ENCODE data around the gene LCN9. TPM values are rescaled to one million over a fixed set of nuclear protein-coding genes. Genes with fewer than 3 reads are reported as not detected.

LCN9 gene
- total and polyA plus RNA-seq, 2 experiments from 2014 or later, result not detected

DNA sequence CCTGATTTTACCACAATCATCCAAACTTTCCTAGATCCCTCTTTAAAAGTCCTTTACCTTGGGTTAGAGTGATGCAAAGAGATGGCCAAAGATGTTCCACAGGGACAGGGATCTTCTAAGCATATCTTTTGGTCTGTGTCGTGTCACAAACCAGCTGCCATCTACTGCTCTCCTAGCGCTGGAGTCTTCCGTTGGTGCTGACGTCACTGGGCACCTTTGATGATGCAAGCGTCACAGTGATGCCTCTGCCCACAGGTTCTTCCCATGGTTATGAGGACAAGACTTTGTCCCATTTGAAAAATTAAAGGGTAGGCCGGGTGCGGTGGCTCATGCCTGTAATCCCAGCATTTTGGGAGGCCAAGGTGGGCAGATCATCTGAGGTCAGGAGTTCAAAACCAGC lies 22.1 kb upstream of the LCN9 start:
- peaks cover 53% of the 10 kb centered on the region for H3K36me3 Mint-ChIP-seq (ENCODE audit: low read depth)

DNA sequence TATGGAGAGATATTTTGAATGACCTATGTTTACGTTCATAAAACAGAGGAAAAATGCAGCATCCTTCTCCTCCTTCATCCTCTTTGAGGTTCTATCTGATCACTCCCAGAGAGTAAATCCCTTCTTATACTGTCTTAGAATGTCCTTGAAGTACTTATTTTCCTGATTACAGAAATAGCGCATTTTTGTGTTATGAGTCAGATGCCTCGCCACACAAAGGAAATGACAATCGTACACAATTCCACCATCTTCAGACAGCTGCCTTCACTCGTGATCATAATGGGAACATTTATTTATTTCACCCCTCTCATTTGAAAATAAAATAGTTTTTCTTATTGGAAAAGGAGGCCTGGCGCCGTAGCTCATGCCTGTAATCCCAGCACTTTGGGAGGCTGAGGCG lies 21.4 kb upstream of the LCN9 start:
- no peaks in the 10 kb centered on the region for H3F3A ChIP-seq (replicated peaks; ENCODE audit: low read depth)
- no peak for ATAC-seq
- H3K9me3 Mint-ChIP-seq, result peaks cover 89% of the 10 kb centered on the region
- no peak overlapping the region for H3K4me3 Mint-ChIP-seq
- peaks cover 55% of the 10 kb centered on the region for H3K36me3 Mint-ChIP-seq (ENCODE audit: low read depth)
- H3K4me1 ChIP-seq (ENCODE audit: insufficient read depth), result no peaks in the 10 kb centered on the region
- H3K4me3 ChIP-seq, result no peak overlapping the region
- no peaks in the 10 kb centered on the region for H3K27me3 ChIP-seq (ENCODE audit: insufficient read depth)
- H3K79me2 ChIP-seq (replicated peaks; ENCODE audit: insufficient read depth), result no peaks in the 10 kb centered on the region
- no peak for DNase-seq (ENCODE audit: low spot score)
- no peak overlapping the region for H3K27ac Mint-ChIP-seq
- H3K36me3 ChIP-seq (ENCODE audit: insufficient read depth), result no peaks in the 10 kb centered on the region
- peaks cover 3% of the 10 kb centered on the region for H3K27me3 Mint-ChIP-seq (ENCODE audit: insufficient read depth, low read depth, poor library complexity)
- H3K9me2 ChIP-seq (ENCODE audit: insufficient read depth), result peaks cover 7% of the 10 kb centered on the region; the same call in 1 of the 2 replicates
- no peak overlapping the region for H3K4me2 ChIP-seq
- no peaks in the 10 kb centered on the region for H4K20me1 ChIP-seq (replicated peaks; ENCODE audit: insufficient read depth)
- peaks cover 3% of the 10 kb centered on the region; the same call in 1 of the 3 replicates for H3K4me1 Mint-ChIP-seq
- H2AFZ ChIP-seq, result no peak overlapping the region
- H3K27ac ChIP-seq (ENCODE audit: low read depth), result no peak overlapping the region
- TF ChIP-seq, protein P1, sequence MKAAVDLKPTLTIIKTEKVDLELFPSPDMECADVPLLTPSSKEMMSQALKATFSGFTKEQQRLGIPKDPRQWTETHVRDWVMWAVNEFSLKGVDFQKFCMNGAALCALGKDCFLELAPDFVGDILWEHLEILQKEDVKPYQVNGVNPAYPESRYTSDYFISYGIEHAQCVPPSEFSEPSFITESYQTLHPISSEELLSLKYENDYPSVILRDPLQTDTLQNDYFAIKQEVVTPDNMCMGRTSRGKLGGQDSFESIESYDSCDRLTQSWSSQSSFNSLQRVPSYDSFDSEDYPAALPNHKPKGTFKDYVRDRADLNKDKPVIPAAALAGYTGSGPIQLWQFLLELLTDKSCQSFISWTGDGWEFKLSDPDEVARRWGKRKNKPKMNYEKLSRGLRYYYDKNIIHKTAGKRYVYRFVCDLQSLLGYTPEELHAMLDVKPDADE (IDR thresholded peaks at IDR 0.05), result no peak
- TF ChIP-seq ZNF114 (CRISPR knock-in tag; IDR thresholded peaks at IDR 0.05) (no peak), NANOG (IDR thresholded peaks at IDR 0.05; ENCODE audit: borderline replicate concordance) (no peak), POLR2AphosphoS5 (IDR thresholded peaks at IDR 0.05; ENCODE audit: low read depth) (no peak), JUNB (IDR thresholded peaks at IDR 0.05; ENCODE audit: unreplicated experiment) (no peak), EZH2phosphoT487 (IDR thresholded peaks at IDR 0.05; ENCODE audit: unreplicated experiment) (no peak), EZH2 (IDR thresholded peaks at IDR 0.05; ENCODE audit: low read depth, unreplicated experiment) (no peak)
- TF ChIP-seq, protein P2, sequence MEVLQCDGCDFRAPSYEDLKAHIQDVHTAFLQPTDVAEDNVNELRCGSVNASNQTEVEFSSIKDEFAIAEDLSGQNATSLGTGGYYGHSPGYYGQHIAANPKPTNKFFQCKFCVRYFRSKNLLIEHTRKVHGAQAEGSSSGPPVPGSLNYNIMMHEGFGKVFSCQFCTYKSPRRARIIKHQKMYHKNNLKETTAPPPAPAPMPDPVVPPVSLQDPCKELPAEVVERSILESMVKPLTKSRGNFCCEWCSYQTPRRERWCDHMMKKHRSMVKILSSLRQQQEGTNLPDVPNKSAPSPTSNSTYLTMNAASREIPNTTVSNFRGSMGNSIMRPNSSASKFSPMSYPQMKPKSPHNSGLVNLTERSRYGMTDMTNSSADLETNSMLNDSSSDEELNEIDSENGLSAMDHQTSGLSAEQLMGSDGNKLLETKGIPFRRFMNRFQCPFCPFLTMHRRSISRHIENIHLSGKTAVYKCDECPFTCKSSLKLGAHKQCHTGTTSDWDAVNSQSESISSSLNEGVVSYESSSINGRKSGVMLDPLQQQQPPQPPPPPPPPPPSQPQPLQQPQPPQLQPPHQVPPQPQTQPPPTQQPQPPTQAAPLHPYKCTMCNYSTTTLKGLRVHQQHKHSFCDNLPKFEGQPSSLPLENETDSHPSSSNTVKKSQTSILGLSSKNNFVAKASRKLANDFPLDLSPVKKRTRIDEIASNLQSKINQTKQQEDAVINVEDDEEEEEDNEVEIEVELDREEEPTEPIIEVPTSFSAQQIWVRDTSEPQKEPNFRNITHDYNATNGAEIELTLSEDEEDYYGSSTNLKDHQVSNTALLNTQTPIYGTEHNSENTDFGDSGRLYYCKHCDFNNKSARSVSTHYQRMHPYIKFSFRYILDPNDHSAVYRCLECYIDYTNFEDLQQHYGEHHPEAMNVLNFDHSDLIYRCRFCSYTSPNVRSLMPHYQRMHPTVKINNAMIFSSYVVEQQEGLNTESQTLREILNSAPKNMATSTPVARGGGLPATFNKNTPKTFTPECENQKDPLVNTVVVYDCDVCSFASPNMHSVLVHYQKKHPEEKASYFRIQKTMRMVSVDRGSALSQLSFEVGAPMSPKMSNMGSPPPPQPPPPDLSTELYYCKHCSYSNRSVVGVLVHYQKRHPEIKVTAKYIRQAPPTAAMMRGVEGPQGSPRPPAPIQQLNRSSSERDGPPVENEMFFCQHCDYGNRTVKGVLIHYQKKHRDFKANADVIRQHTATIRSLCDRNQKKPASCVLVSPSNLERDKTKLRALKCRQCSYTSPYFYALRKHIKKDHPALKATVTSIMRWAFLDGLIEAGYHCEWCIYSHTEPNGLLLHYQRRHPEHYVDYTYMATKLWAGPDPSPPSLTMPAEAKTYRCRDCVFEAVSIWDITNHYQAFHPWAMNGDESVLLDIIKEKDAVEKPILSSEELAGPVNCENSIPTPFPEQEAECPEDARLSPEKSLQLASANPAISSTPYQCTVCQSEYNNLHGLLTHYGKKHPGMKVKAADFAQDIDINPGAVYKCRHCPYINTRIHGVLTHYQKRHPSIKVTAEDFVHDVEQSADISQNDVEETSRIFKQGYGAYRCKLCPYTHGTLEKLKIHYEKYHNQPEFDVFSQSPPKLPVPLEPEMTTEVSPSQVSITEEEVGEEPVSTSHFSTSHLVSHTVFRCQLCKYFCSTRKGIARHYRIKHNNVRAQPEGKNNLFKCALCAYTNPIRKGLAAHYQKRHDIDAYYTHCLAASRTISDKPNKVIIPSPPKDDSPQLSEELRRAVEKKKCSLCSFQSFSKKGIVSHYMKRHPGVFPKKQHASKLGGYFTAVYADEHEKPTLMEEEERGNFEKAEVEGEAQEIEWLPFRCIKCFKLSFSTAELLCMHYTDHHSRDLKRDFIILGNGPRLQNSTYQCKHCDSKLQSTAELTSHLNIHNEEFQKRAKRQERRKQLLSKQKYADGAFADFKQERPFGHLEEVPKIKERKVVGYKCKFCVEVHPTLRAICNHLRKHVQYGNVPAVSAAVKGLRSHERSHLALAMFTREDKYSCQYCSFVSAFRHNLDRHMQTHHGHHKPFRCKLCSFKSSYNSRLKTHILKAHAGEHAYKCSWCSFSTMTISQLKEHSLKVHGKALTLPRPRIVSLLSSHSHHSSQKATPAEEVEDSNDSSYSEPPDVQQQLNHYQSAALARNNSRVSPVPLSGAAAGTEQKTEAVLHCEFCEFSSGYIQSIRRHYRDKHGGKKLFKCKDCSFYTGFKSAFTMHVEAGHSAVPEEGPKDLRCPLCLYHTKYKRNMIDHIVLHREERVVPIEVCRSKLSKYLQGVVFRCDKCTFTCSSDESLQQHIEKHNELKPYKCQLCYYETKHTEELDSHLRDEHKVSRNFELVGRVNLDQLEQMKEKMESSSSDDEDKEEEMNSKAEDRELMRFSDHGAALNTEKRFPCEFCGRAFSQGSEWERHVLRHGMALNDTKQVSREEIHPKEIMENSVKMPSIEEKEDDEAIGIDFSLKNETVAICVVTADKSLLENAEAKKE (CRISPR knock-in tag; IDR thresholded peaks at IDR 0.05), result no peak

More for the DNA sequence above, 22.1 kb upstream of the LCN9 start:
- Mint-ChIP-seq H3K4me3 (no peak overlapping the region), H3K4me1 (peaks cover 6% of the 10 kb centered on the region), H3K27ac (no peak overlapping the region), H3K27me3 (ENCODE audit: insufficient read depth, low read depth, poor library complexity) (peaks cover 5% of the 10 kb centered on the region), H3K9me3 (peaks cover 88% of the 10 kb centered on the region)
- H3K27ac ChIP-seq (ENCODE audit: low read depth), result no peak overlapping the region
- H2AFZ ChIP-seq, result no peak overlapping the region
- no peaks in the 10 kb centered on the region; the same call in 1 of the 2 replicates for H3K36me3 ChIP-seq (ENCODE audit: insufficient read depth)
- H3K4me2 ChIP-seq, result no peak overlapping the region
- no peak for ATAC-seq
- H3K27me3 ChIP-seq (ENCODE audit: insufficient read depth), result no peaks in the 10 kb centered on the region
- peaks cover 7% of the 10 kb centered on the region; the same call in 1 of the 2 replicates for H3K9me2 ChIP-seq (ENCODE audit: insufficient read depth)
- TF ChIP-seq NANOG (IDR thresholded peaks at IDR 0.05; ENCODE audit: borderline replicate concordance) (no peak), STAT1 (IDR thresholded peaks at IDR 0.05; ENCODE audit: unreplicated experiment) (no peak), ZNF331 (CRISPR knock-in tag; IDR thresholded peaks at IDR 0.05; ENCODE audit: low read depth) (no peak)
- TF ChIP-seq, protein P1 (IDR thresholded peaks at IDR 0.05), result no peak
- TF ChIP-seq, protein P3, sequence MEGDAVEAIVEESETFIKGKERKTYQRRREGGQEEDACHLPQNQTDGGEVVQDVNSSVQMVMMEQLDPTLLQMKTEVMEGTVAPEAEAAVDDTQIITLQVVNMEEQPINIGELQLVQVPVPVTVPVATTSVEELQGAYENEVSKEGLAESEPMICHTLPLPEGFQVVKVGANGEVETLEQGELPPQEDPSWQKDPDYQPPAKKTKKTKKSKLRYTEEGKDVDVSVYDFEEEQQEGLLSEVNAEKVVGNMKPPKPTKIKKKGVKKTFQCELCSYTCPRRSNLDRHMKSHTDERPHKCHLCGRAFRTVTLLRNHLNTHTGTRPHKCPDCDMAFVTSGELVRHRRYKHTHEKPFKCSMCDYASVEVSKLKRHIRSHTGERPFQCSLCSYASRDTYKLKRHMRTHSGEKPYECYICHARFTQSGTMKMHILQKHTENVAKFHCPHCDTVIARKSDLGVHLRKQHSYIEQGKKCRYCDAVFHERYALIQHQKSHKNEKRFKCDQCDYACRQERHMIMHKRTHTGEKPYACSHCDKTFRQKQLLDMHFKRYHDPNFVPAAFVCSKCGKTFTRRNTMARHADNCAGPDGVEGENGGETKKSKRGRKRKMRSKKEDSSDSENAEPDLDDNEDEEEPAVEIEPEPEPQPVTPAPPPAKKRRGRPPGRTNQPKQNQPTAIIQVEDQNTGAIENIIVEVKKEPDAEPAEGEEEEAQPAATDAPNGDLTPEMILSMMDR (conservative IDR thresholded peaks at IDR 0.05; ENCODE audit: low read depth in 2 of 2), result no peak
- H3K79me2 ChIP-seq (replicated peaks; ENCODE audit: insufficient read depth), result no peaks in the 10 kb centered on the region
- no peaks in the 10 kb centered on the region for H3F3A ChIP-seq (replicated peaks; ENCODE audit: low read depth)
- H4K20me1 ChIP-seq (replicated peaks; ENCODE audit: insufficient read depth), result no peaks in the 10 kb centered on the region
- DNase-seq (ENCODE audit: low spot score), result no peak
- H3K4me1 ChIP-seq (ENCODE audit: insufficient read depth), result no peaks in the 10 kb centered on the region
- H3K4me3 ChIP-seq, result no peak overlapping the region
